Spleen (tissue), 3 donors: ENCODE data around the gene CYP21A2.
"Not testable (repeated sequence)": the region's sequence is repeated elsewhere in the genome, so short reads cannot be mapped to it uniquely, and the experiment has no call there.

Source experiments
- POLR2A ChIP-seq, 3 donors: fragments of 450-650 bp; IDR thresholded peaks; one replicate each; pipeline ENCODE4 v1.5.1; 2017; ENCODE audit warnings: antibody characterized with exemption in 3 of 3, mild to moderate bottlenecking in 1 of 3
- POLR2AphosphoS5 ChIP-seq, 3 donors: sonication (generic); formaldehyde crosslinking; IDR thresholded peaks; one replicate each; pipeline ENCODE4 v1.5.1; 2017; ENCODE audit warnings: antibody characterized with exemption in 3 of 3

- not testable (repeated sequence) for TF ChIP-seq POLR2AphosphoS5, POLR2A (IDR thresholded peaks at IDR 0.05)
Observed at GRCh38 chr6:32055756-32056155, 17.5 kb downstream of the CYP21A2 start.
